ENCODE results near the gene LRRFIP1. TPM values are rescaled to one million over a fixed set of nuclear protein-coding genes. Genes with fewer than 3 reads are reported as not detected.

Gene LRRFIP1
- total RNA-seq, 1 donor from 2014 or later = 91.5 TPM

DNA sequence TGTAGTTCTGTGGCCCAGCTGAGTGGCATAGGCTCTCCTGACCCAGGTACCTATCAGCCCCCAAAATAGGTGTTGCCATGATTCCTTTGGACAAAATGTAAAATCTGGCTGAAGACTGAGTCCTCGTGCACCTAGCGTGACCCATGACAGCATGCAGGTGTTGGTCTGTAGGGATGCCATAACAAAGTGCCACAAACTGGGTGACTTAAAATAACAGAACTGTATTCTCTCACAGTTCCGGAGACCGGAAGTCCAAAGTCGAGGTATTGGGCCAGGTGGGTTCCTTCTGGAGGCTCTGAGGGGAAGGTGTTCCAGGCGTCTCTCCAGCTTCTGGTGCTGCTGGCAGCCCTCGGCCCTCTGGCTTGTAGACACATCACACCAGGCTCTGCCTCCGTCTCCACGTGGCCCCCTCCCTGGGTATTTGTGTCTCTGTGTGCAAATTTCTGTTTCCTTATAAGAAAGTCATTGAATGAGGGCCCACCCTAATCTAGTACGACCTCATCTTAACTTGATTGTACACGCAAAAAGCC is 34.5 kb downstream of the LRRFIP1 start:
- H3K27ac Mint-ChIP-seq (ENCODE audit: unreplicated experiment) = no peak overlapping the region
- H3K36me3 Mint-ChIP-seq (ENCODE audit: low read depth) = peaks cover 9% of the 10 kb centered on the region
- no peak overlapping the region for H3K4me3 Mint-ChIP-seq (ENCODE audit: unreplicated experiment)
- H3K4me1 Mint-ChIP-seq (ENCODE audit: low read depth) = peaks cover 20% of the 10 kb centered on the region
- H3K27me3 Mint-ChIP-seq (ENCODE audit: low read depth) = no peaks in the 10 kb centered on the region
- H3K9me3 Mint-ChIP-seq (ENCODE audit: low read depth) = peaks cover 10% of the 10 kb centered on the region
- TF ChIP-seq, protein P1, sequence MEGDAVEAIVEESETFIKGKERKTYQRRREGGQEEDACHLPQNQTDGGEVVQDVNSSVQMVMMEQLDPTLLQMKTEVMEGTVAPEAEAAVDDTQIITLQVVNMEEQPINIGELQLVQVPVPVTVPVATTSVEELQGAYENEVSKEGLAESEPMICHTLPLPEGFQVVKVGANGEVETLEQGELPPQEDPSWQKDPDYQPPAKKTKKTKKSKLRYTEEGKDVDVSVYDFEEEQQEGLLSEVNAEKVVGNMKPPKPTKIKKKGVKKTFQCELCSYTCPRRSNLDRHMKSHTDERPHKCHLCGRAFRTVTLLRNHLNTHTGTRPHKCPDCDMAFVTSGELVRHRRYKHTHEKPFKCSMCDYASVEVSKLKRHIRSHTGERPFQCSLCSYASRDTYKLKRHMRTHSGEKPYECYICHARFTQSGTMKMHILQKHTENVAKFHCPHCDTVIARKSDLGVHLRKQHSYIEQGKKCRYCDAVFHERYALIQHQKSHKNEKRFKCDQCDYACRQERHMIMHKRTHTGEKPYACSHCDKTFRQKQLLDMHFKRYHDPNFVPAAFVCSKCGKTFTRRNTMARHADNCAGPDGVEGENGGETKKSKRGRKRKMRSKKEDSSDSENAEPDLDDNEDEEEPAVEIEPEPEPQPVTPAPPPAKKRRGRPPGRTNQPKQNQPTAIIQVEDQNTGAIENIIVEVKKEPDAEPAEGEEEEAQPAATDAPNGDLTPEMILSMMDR (IDR thresholded peaks at IDR 0.05) = no peak
- DNase-seq (ENCODE audit: low spot score) = no peak

DNA sequence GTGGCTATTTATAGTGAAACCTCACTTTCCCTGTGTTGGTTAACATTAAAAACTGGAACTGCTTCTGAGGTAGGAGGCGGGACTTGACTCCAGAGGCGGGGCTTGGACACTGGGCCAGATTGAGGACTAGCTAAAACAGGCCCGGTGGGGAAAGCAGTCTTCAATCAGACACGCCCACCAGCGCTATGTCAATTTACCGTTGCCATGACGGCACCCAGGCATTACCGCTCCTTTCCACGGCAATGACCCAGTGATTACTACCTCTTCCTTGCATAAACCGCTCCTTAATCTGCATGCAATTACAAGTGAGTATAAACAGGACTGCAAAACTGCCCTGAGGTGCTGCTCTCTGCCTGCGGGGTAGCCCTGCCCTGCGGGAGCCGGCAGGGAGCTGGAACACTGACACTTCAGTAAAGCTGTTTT is 35.3 kb downstream of the LRRFIP1 start:
- H3K27ac Mint-ChIP-seq (ENCODE audit: unreplicated experiment) = peak overlapping the region; percentile 45
- H3K36me3 Mint-ChIP-seq (ENCODE audit: low read depth) = peaks cover 3% of the 10 kb centered on the region
- H3K27me3 Mint-ChIP-seq (ENCODE audit: low read depth) = no peaks in the 10 kb centered on the region
- peaks cover 3% of the 10 kb centered on the region for H3K9me3 Mint-ChIP-seq (ENCODE audit: low read depth)
- DNase-seq (ENCODE audit: low spot score) = no peak
- no peak overlapping the region for H3K4me3 Mint-ChIP-seq (ENCODE audit: unreplicated experiment)
- TF ChIP-seq, protein P1 (IDR thresholded peaks at IDR 0.05) = no peak
- peaks cover 20% of the 10 kb centered on the region for H3K4me1 Mint-ChIP-seq (ENCODE audit: low read depth)

GRCh38 chr2:237663517-237664110 is 36.2 kb downstream of the LRRFIP1 start:
- Mint-ChIP-seq H3K27me3 (ENCODE audit: low read depth) (no peaks in the 10 kb centered on the region), H3K36me3 (ENCODE audit: low read depth) (peaks cover 5% of the 10 kb centered on the region), H3K4me3 (ENCODE audit: unreplicated experiment) (no peak overlapping the region), H3K9me3 (ENCODE audit: low read depth) (no peaks in the 10 kb centered on the region), H3K27ac (ENCODE audit: unreplicated experiment) (no peak overlapping the region), H3K4me1 (ENCODE audit: low read depth) (peaks cover 20% of the 10 kb centered on the region)
- DNase-seq (ENCODE audit: low spot score) = no peak
- TF ChIP-seq, protein P1 (IDR thresholded peaks at IDR 0.05) = no peak

GRCh38 chr2:237664151-237664550 is 36.8 kb downstream of the LRRFIP1 start:
- TF ChIP-seq, protein P1 (IDR thresholded peaks at IDR 0.05) = no peak
- Mint-ChIP-seq H3K27me3 (ENCODE audit: low read depth) (no peaks in the 10 kb centered on the region), H3K4me3 (ENCODE audit: unreplicated experiment) (no peak overlapping the region), H3K9me3 (ENCODE audit: low read depth) (no peaks in the 10 kb centered on the region), H3K4me1 (ENCODE audit: low read depth) (peaks cover 24% of the 10 kb centered on the region), H3K36me3 (ENCODE audit: low read depth) (peaks cover 5% of the 10 kb centered on the region), H3K27ac (ENCODE audit: unreplicated experiment) (peak overlapping the region; percentile 22)
- no peak for DNase-seq (ENCODE audit: low spot score)

GRCh38 chr2:237665713-237666143 is 38.3 kb downstream of the LRRFIP1 start:
- TF ChIP-seq, protein P1 (IDR thresholded peaks at IDR 0.05) = peak; percentile 66
- no peak for DNase-seq (ENCODE audit: low spot score)
- peaks cover 40% of the 10 kb centered on the region for H3K4me1 Mint-ChIP-seq (ENCODE audit: low read depth)
- no peak overlapping the region for H3K4me3 Mint-ChIP-seq (ENCODE audit: unreplicated experiment)
- H3K27ac Mint-ChIP-seq (ENCODE audit: unreplicated experiment) = no peak overlapping the region
- H3K27me3 Mint-ChIP-seq (ENCODE audit: low read depth) = no peaks in the 10 kb centered on the region
- peaks cover 7% of the 10 kb centered on the region for H3K36me3 Mint-ChIP-seq (ENCODE audit: low read depth)
- no peaks in the 10 kb centered on the region for H3K9me3 Mint-ChIP-seq (ENCODE audit: low read depth)
